Skeletal muscle satellite cell (primary cell): Measurements from ENCODE around the gene LOXHD1.

ENCODE experiments used
- H3K27me3 ChIP-seq: 2 replicates; pipeline ENCODE4 v1.7.0; 2013; ENCODE audit warnings: low read length; ENCODE audit not compliant: control insufficient read depth, insufficient read depth
- H3K36me3 ChIP-seq: 2 replicates; pipeline ENCODE4 v1.7.0; 2013; ENCODE audit warnings: mild to moderate bottlenecking, control low read depth, low read length; ENCODE audit not compliant: insufficient read depth
- H3K4me1 ChIP-seq: 2 replicates; pipeline ENCODE4 v1.7.0; 2013; ENCODE audit warnings: low read length; ENCODE audit not compliant: control insufficient read depth, insufficient read depth
- H3K4me2 ChIP-seq: 2 replicates; pipeline ENCODE4 v1.7.0; 2013; ENCODE audit warnings: mild to moderate bottlenecking, low read length
- H3K4me3 ChIP-seq: 2 replicates; pipeline ENCODE4 v1.7.0; 2013; ENCODE audit warnings: low read length
- H3K9ac ChIP-seq: 2 replicates; pipeline ENCODE4 v1.7.0; 2013; ENCODE audit warnings: mild to moderate bottlenecking, low read depth, low read length, moderate library complexity
- H3K9me3 ChIP-seq: replicated peaks from 2 replicates; pipeline ENCODE4 v1.7.0; 2013; ENCODE audit warnings: mild to moderate bottlenecking, control low read depth, low read length

The LOXHD1 gene

GRCh38 chr18:46448347-46448746, 208.7 kb downstream of the LOXHD1 start:
- no peak overlapping the region for H3K4me3 ChIP-seq
- no peak overlapping the region for H3K9ac ChIP-seq
- no peaks in the 10 kb centered on the region for H3K36me3 ChIP-seq
- H3K9me3 ChIP-seq, result no peaks in the 10 kb centered on the region
- no peaks in the 10 kb centered on the region for H3K27me3 ChIP-seq
- no peaks in the 10 kb centered on the region for H3K4me1 ChIP-seq
- H3K4me2 ChIP-seq, result no peak overlapping the region

DNA sequence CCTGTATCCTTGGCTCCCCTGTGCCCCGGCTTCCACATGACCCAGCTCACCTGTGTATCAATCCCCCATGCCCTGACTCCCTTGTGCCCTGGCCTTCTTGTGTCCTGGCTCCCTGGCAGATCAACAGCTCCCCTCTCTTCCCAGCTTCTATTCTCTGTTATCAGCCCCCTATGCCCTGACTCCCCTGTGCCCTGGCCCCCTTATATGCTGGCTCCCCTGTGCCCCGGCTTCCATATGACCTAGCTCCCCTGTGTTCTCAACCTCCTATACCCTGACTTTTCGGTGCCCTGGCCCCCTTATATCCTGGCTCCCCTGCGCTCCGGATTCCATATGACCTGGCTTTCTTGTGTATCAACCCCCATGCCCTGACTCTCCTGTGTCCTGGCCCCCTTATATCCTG, 209.2 kb downstream of the LOXHD1 start:
- Histone ChIP-seq H3K4me1 (no peaks in the 10 kb centered on the region), H3K4me3 (no peak overlapping the region), H3K36me3 (no peaks in the 10 kb centered on the region), H3K9me3 (no peaks in the 10 kb centered on the region), H3K9ac (no peak overlapping the region), H3K27me3 (no peaks in the 10 kb centered on the region), H3K4me2 (no peak overlapping the region)

- Histone ChIP-seq H3K9me3 (no peaks in the 10 kb centered on the region), H3K4me3 (no peak overlapping the region), H3K4me1 (no peaks in the 10 kb centered on the region), H3K9ac (no peak overlapping the region), H3K36me3 (no peaks in the 10 kb centered on the region), H3K27me3 (no peaks in the 10 kb centered on the region), H3K4me2 (no peak overlapping the region)
These were observed 209.7 kb downstream of the LOXHD1 start for GRCh38 chr18:46447323-46447722.

DNA sequence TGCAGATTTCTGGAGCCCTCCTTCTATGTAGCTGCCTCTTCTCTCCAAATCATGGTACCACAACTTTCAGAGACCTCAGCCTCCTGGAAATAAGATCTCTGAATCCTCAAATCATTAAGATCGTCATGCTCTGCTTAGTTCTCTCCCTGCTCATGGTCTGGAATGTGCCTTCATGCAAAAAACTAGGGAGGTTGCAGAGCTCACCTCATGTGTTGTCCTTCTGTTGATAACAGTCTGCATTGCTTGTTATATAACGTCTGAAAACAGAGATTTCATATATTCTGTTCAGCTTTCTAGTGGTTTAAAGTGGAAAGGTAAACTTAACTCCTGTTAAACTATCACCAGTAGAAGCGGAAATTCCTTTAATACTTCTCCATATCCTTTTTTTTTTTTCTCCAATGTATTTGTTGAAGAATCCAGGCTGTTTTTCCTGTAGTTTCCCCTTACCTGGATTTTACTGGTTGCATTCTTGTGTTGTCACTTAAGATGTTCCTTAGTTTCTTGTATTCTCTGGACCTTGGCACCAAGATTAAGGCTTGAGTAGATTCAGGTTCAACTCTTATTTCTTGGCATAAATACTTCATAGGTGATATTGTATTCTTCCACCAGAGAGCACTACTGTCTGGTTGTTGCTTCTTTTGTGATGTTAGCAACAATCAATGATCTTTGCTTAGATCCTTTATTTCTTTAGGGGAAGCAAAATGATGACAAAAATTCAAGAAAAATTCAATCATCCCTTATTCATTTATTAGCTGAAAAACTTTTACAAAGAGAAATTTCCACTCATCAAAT, 211.3 kb downstream of the LOXHD1 start:
- H3K4me3 ChIP-seq, result no peak overlapping the region
- H3K36me3 ChIP-seq, result no peaks in the 10 kb centered on the region
- H3K27me3 ChIP-seq, result no peaks in the 10 kb centered on the region
- H3K9ac ChIP-seq, result no peak overlapping the region
- H3K9me3 ChIP-seq, result no peaks in the 10 kb centered on the region
- H3K4me2 ChIP-seq, result no peak overlapping the region
- H3K4me1 ChIP-seq, result no peaks in the 10 kb centered on the region

- Histone ChIP-seq H3K4me1 (no peaks in the 10 kb centered on the region), H3K9me3 (no peaks in the 10 kb centered on the region), H3K27me3 (no peaks in the 10 kb centered on the region)
These were observed 218.0 kb downstream of the LOXHD1 start for GRCh38 chr18:46439037-46439436.

GRCh38 chr18:46437061-46437460, 220.0 kb downstream of the LOXHD1 start:
- Histone ChIP-seq H3K36me3 (no peaks in the 10 kb centered on the region), H3K9ac (no peak overlapping the region), H3K4me1 (no peaks in the 10 kb centered on the region), H3K4me2 (no peak overlapping the region), H3K27me3 (no peaks in the 10 kb centered on the region), H3K4me3 (no peak overlapping the region), H3K9me3 (no peaks in the 10 kb centered on the region)

More at GRCh38 chr18:46439037-46439436, 218.0 kb downstream of the LOXHD1 start:
- Histone ChIP-seq H3K9ac (no peak overlapping the region), H3K4me2 (no peak overlapping the region), H3K36me3 (no peaks in the 10 kb centered on the region), H3K4me3 (no peak overlapping the region)

- Histone ChIP-seq H3K4me2 (no peak overlapping the region), H3K27me3 (peaks cover under 1% of the 10 kb centered on the region), H3K4me1 (no peaks in the 10 kb centered on the region), H3K4me3 (no peak overlapping the region), H3K9ac (no peak overlapping the region), H3K36me3 (no peaks in the 10 kb centered on the region), H3K9me3 (no peaks in the 10 kb centered on the region)
These were observed 220.4 kb downstream of the LOXHD1 start for GRCh38 chr18:46436621-46437020.

- no peak overlapping the region for H3K4me3 ChIP-seq
- H3K9ac ChIP-seq, result no peak overlapping the region
- peaks cover 10% of the 10 kb centered on the region for H3K27me3 ChIP-seq
These were observed 222.0 kb downstream of the LOXHD1 start for GRCh38 chr18:46435031-46435430.

DNA sequence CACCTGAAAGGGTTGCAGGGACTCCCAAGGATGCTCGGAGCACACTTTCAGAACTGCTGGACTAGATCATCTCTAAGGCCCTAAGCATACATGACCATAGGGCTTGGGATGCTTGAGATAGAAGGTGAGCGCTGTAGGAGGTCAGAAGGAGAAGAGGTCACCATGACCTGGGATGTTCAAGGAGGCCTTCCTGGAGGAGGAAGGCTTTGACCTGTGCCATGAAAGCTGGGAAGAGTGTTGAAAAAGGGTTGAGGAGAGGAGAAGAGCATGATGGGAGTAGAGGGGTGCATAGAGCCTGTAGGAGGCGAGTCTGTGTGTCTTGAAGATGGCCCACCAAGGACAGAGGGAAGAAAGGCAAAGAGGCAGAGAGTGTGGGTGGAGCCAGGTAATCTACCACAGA, 222.4 kb downstream of the LOXHD1 start:
- no peak overlapping the region for H3K9ac ChIP-seq
- H3K4me3 ChIP-seq, result no peak overlapping the region
- H3K4me1 ChIP-seq, result no peaks in the 10 kb centered on the region
- H3K4me2 ChIP-seq, result no peak overlapping the region
- peaks cover 11% of the 10 kb centered on the region for H3K27me3 ChIP-seq
- no peaks in the 10 kb centered on the region for H3K36me3 ChIP-seq
- H3K9me3 ChIP-seq, result no peaks in the 10 kb centered on the region

More at GRCh38 chr18:46435031-46435430, 222.0 kb downstream of the LOXHD1 start:
- Histone ChIP-seq H3K4me1 (no peaks in the 10 kb centered on the region), H3K4me2 (no peak overlapping the region), H3K9me3 (no peaks in the 10 kb centered on the region), H3K36me3 (no peaks in the 10 kb centered on the region)

GRCh38 chr18:46433121-46433826, 223.7 kb downstream of the LOXHD1 start:
- no peaks in the 10 kb centered on the region for H3K9me3 ChIP-seq
- no peaks in the 10 kb centered on the region for H3K4me1 ChIP-seq
- no peaks in the 10 kb centered on the region for H3K36me3 ChIP-seq
- no peak overlapping the region for H3K9ac ChIP-seq
- peaks cover 11% of the 10 kb centered on the region for H3K27me3 ChIP-seq
- H3K4me2 ChIP-seq, result no peak overlapping the region
- H3K4me3 ChIP-seq, result no peak overlapping the region

- peaks cover 11% of the 10 kb centered on the region for H3K27me3 ChIP-seq
- no peaks in the 10 kb centered on the region for H3K36me3 ChIP-seq
- no peak overlapping the region for H3K9ac ChIP-seq
- H3K4me2 ChIP-seq, result no peak overlapping the region
- no peaks in the 10 kb centered on the region for H3K4me1 ChIP-seq
- no peak overlapping the region for H3K4me3 ChIP-seq
- H3K9me3 ChIP-seq, result no peaks in the 10 kb centered on the region
These were observed 225.4 kb downstream of the LOXHD1 start for GRCh38 chr18:46431522-46432171.
